ENCODE measurements around the gene ZBTB38. TPM values are rescaled to one million over a fixed set of nuclear protein-coding genes. Genes with fewer than 3 reads are reported as not detected.

Gene ZBTB38
- total and polyA plus RNA-seq, 2 donors (not counting 3 experiments of a cell fraction or from before 2014, with no cell fraction given) = 31.1 to 85.2 TPM

DNA sequence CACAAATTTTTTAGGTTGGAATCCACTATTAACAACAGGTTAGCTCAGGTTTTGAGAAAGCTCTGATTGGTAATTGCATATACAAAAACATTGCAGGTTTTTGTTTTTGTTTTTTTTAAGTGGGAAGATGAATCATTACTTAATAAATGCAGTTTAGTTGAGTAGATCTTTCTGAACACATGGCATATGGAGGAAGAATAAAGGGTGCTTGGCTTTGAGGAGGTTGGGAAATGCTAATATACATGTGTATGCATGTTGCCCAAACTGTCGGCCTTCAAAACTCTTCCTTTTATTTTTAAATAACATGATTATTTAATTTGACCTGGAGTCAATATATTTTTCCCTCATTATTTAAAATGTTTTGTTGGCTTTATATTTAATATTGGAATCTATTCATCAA lies 32.8 kb downstream of the ZBTB38 start:
- Histone ChIP-seq H3K27ac (ENCODE audit: insufficient read depth, low read depth, low read length) (no peak overlapping the region), H2AFZ (ENCODE audit: low read depth, low read length) (no peak overlapping the region), H3K9me1 (replicated peaks; ENCODE audit: control insufficient read depth, extremely low read depth, insufficient read depth, low read length) (no peaks in the 10 kb centered on the region), H3K27me3 (ENCODE audit: control insufficient read depth in 2 of 2, insufficient read depth in 2 of 2, low read length in 2 of 2) (no peaks in the 10 kb centered on the region), H3K4me1 (ENCODE audit: control insufficient read depth, extremely low read depth, insufficient read depth, low read length) (peaks cover 46% of the 10 kb centered on the region), H3K4me3 (replicated peaks in 1 of 3; ENCODE audit: insufficient read depth in 1 of 3, low read depth in 1 of 3, low read length in 3 of 3) (no peak overlapping the region), H3K36me3 (ENCODE audit: control insufficient read depth in 2 of 2, extremely low read depth in 1 of 2, insufficient read depth in 2 of 2, low read length in 2 of 2) (peaks cover 13 to 15% of the 10 kb centered on the region in 2 experiments), H3K4me2 (ENCODE audit: insufficient read depth, low read length) (no peak overlapping the region), H4K20me1 (replicated peaks; ENCODE audit: control insufficient read depth, extremely low read depth, insufficient read depth, low read length) (no peaks in the 10 kb centered on the region), H3K9me3 (replicated peaks; ENCODE audit: control insufficient read depth, insufficient read depth, low read length) (no peaks in the 10 kb centered on the region), H3K9ac (replicated peaks; ENCODE audit: extremely low read depth, insufficient read depth, low read length) (no peak overlapping the region), H3K79me2 (ENCODE audit: control insufficient read depth, insufficient read depth, low read length) (peaks cover 31% of the 10 kb centered on the region)
- TF ChIP-seq EZH2 (IDR thresholded peaks at IDR 0.05; ENCODE audit: borderline replicate concordance, low read depth, low read length, severe bottlenecking) (no peak), POLR2AphosphoS5 (IDR thresholded peaks at IDR 0.05; ENCODE audit: insufficient read depth, low read depth, low read length) (no peak), FOS (IDR thresholded peaks at IDR 0.05; ENCODE audit: borderline replicate concordance, insufficient read depth, low read length) (peak; percentile 7), MYC (IDR thresholded peaks at IDR 0.05; ENCODE audit: low read depth, low read length) (no peak), GATA2 (IDR thresholded peaks at IDR 0.05; ENCODE audit: insufficient read depth, insufficient read length, low read depth, low read length) (no peak)
- DNase-seq (ENCODE audit: low read depth, low spot score) (no peak), FAIRE-seq (peak; percentile 31)
- ChIA-PET CTCF (interaction anchor here (1.0 to 1.9 kb wide), 9 partner anchors 23 to 54 kb away, joined by 3 to 7 read pairs (median 4); no protein-coding TSS in a partner anchor), POLR2A (interaction anchor here (1.5 kb wide), 1 partner anchor 25 kb away, joined by 3 read pairs; no protein-coding TSS in a partner anchor)
- intact Hi-C loops (cut with micrococcal nuclease) = no loop called here
- BruUV-seq (replicated peaks) = no TSS peak
- dilution Hi-C loops (cut with MboI; ENCODE audit: extremely low pct_ligation_motif_present, low sequenced_read_pairs) = no loop called here

Data from endothelial cell of umbilical vein (primary cell).